HCT116 (cell line): Measurements from ENCODE around the gene BHLHE41.

Source experiments
- EGR1 ChIP-seq: IDR thresholded peaks from 2 replicates; pipeline ENCODE4 v1.6.1; 2012; ENCODE audit warnings: low read depth
- SIN3A ChIP-seq: IDR thresholded peaks from 2 replicates; pipeline ENCODE4 v1.6.1; 2012; ENCODE audit warnings: low read depth
- YY1 ChIP-seq: IDR thresholded peaks from 2 replicates; pipeline ENCODE4 v1.6.1; 2011; ENCODE audit warnings: low read length, low read depth, moderate library complexity, mild to moderate bottlenecking; ENCODE audit not compliant: insufficient replicate concordance; ENCODE audit errors: extremely low read depth
- ZNF274 ChIP-seq: fragments of 200-500 bp; sonication (Bioruptor generic); IDR thresholded peaks from 2 replicates; pipeline ENCODE4 v1.6.1; 2014; ENCODE audit warnings: mild to moderate bottlenecking, low read depth, low read length, inconsistent platforms
- TF ChIP-seq, protein P1 (sequence below), 3 experiments: fragments of 200-600 bp in 1 of 3; sonication (generic) in 1 of 3; IDR thresholded peaks in 2 of 3; conservative IDR thresholded peaks in 1 of 3; 2 replicates each; pipeline ENCODE4 v1.5.1; 2012 to 2017; ENCODE audit warnings: low read depth in 2 of 3, low read length in 2 of 3, antibody characterized with exemption in 1 of 3, borderline replicate concordance in 1 of 3, control low read depth in 1 of 3, mild to moderate bottlenecking in 1 of 3, mixed read lengths in 1 of 3, mixed run types in 1 of 3, moderate library complexity in 1 of 3; ENCODE audit not compliant: insufficient read depth in 1 of 3

DNA sequence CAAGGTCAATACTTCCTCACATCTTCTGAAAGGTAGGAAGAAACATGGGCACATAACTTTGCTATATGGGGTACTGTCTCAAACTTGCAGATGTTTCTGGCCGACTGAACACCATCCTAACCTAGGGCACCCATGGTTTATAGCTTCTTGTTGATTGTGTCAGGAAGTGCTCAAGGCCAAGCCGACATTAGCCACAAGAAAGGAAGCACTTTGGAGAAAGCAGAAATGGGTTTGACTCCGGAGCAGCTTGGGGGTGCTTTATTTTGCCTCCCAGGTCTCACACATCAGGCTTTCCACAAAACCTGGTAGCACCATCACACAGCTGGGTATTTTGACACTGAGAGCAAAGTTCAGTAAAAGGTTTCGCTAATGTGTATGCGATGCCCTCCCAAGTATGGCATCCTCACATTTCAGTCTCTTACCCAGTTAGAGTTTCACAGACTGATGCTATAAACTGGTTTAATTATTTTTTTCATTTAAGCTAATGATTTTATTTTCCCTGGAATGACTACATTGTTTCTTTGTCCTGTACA lies 25.2 kb upstream of the BHLHE41 start:
- TF ChIP-seq YY1: no peak
- TF ChIP-seq EGR1: no peak
- TF ChIP-seq, protein P1, sequence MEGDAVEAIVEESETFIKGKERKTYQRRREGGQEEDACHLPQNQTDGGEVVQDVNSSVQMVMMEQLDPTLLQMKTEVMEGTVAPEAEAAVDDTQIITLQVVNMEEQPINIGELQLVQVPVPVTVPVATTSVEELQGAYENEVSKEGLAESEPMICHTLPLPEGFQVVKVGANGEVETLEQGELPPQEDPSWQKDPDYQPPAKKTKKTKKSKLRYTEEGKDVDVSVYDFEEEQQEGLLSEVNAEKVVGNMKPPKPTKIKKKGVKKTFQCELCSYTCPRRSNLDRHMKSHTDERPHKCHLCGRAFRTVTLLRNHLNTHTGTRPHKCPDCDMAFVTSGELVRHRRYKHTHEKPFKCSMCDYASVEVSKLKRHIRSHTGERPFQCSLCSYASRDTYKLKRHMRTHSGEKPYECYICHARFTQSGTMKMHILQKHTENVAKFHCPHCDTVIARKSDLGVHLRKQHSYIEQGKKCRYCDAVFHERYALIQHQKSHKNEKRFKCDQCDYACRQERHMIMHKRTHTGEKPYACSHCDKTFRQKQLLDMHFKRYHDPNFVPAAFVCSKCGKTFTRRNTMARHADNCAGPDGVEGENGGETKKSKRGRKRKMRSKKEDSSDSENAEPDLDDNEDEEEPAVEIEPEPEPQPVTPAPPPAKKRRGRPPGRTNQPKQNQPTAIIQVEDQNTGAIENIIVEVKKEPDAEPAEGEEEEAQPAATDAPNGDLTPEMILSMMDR (IDR thresholded peaks at IDR 0.05 in 2 of 3, conservative IDR thresholded peaks at IDR 0.05 in 1 of 3; ENCODE audit: borderline replicate concordance in 1 of 3, insufficient read depth in 1 of 3, low read depth in 2 of 3, low read length in 2 of 3): no peak
- no peak for TF ChIP-seq SIN3A
- TF ChIP-seq ZNF274: no peak
